NCI-H2107 treated with DMSO at 0.1 percent for 48 hours (cell line): ENCODE data around the gene KLB.

ENCODE experiments used
- DNase-seq: peaks from one replicate; lab custom pipeline; 2025; ENCODE audit not compliant: unreplicated experiment; lab: John Stamatoyannopoulos, UW

Gene KLB

GRCh38 chr4:39458505-39459300, 52.0 kb downstream of the KLB start, which contains the start of the genes LIAS and RPL9:
Gene LIAS (plus strand): TSS chr4:39459056. CDS start chr4:39459118, 62 bp downstream.
Gene RPL9 (minus strand): TSS chr4:39458922. CDS start chr4:39458439, 483 bp downstream.
- DNase-seq: peak; percentile 77

- peak; percentile 15 for DNase-seq
Observed at GRCh38 chr4:39464886-39465501, 58.3 kb downstream of the KLB start.

GRCh38 chr4:39466747-39467146, 60.0 kb downstream of the KLB start:
- DNase-seq: no peak

GRCh38 chr4:39467464-39467863, 60.7 kb downstream of the KLB start:
- no peak for DNase-seq

- DNase-seq: peak; percentile 60
Observed at GRCh38 chr4:39469429-39470077, 62.8 kb downstream of the KLB start.

- DNase-seq: no peak
Observed at GRCh38 chr4:39470402-39470801, 63.7 kb downstream of the KLB start.

GRCh38 chr4:39472396-39472795, 65.7 kb downstream of the KLB start:
- DNase-seq: no peak

GRCh38 chr4:39476187-39476895, 69.6 kb downstream of the KLB start:
- no peak for DNase-seq

- DNase-seq: no peak
Observed at GRCh38 chr4:39480251-39480650, 73.5 kb downstream of the KLB start.

GRCh38 chr4:39480902-39481695, 74.4 kb downstream of the KLB start:
- DNase-seq: no peak

- DNase-seq: no peak
Observed at GRCh38 chr4:39484582-39485272, 78.0 kb downstream of the KLB start.

- DNase-seq: no peak
Observed at GRCh38 chr4:39486221-39486804, 79.6 kb downstream of the KLB start.

- no peak for DNase-seq
Observed at GRCh38 chr4:39490322-39490721, 83.6 kb downstream of the KLB start.

GRCh38 chr4:39494354-39494753, 87.6 kb downstream of the KLB start:
- DNase-seq: no peak

- DNase-seq: no peak
Observed at GRCh38 chr4:39495446-39496213, 88.9 kb downstream of the KLB start.

- no peak for DNase-seq
Observed at GRCh38 chr4:39497909-39498726, 91.4 kb downstream of the KLB start.

GRCh38 chr4:39498727-39499020, 91.9 kb downstream of the KLB start:
- DNase-seq: no peak
